NCI-H1417 treated with DMSO at 0.1 percent for 48 hours (cell line): ENCODE data around the gene WDR59.
A peak's percentile ranks its signal among the peaks of the same experiment; 100 is the strongest.
"Not testable (repeated sequence)": the region's sequence is repeated elsewhere in the genome, so short reads cannot be mapped to it uniquely, and the experiment has no call there.

Source experiments
- DNase-seq: peaks from one replicate; lab custom pipeline; 2025; lab: John Stamatoyannopoulos, UW

The WDR59 gene

GRCh38 chr16:75012380-75013081 is 27.6 kb upstream of the WDR59 start:
- no peak for DNase-seq

GRCh38 chr16:75011634-75012307 is 26.8 kb upstream of the WDR59 start:
- no peak for DNase-seq

- DNase-seq = no peak
Observed at GRCh38 chr16:75010427-75010826, 25.5 kb upstream of the WDR59 start.

DNA sequence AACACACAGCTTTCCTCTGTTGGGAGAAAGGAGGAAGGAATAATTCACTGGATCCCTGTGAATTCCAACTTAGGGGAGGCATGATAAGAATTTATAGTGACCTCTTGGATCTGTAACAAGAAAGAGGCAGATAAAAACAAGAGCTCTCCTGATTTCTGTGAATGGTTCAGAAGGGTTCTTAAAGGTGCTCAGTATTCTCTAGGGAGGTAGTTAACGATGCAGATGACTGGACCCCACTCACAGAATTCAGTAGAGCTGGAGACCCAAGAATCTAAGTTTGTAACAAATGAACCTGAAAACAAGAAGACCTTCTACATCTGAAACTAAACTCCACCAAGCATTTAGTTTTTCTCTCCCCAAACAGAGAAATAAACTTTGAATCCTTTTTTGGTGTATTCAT is 22.5 kb upstream of the WDR59 start:
- no peak for DNase-seq

DNA sequence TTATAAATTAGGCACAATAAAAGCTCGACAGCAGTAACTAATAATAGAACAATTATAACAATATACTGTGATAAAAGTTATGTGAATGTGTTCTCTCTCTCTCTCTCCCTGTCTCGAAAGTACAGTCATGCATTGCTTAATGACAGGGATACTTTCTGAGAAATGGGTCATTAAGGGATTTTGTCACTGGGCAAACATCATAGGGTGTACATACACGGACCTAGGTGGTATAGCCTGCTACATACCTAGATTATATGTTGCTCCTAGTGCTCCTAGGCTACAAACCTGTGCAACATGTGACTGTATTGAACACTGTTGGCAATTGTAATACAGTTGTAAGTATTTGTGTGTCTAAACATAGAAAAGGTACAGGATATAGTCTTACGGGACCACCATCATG is 20.8 kb upstream of the WDR59 start:
- DNase-seq = no peak

DNA sequence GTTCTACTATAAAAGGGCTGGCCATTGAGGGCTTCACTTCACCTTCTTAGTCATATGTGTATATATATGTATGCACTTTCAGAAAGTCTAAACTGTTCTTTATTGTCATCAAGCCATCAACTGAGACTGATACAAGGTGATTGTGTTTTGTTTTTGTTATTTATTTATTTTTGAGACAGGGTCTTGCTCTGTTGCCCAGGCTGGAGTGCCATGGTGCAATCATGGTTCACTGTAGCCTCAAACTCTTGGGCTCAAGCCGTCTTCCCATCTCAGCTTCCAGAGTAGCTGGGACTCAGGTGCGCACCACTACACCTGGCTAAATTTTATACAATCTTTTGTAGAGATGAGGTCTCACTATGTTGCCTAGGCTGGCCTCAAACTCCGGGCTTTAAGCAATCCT is 19.5 kb upstream of the WDR59 start:
- DNase-seq = no peak

DNA sequence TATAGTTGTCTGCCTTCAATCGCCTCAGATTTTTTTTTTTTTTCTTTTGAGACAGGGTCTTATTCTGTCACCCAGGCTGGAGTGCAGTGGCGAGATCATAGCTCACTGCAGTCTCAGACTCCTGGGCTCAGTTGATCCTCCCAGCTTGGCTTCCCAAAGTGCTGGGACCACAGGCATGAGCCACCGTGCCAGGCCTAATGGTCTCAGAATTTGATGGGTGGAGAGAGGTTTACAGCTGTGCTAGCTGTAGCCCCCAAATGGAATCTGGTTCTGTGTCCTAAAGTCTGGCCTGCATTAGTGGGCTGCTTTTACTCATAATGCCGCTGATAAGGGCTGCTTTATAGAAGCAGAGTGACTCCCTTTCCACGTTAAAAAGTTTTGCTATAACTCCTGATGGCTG is 19.0 kb upstream of the WDR59 start:
- no peak for DNase-seq

DNA sequence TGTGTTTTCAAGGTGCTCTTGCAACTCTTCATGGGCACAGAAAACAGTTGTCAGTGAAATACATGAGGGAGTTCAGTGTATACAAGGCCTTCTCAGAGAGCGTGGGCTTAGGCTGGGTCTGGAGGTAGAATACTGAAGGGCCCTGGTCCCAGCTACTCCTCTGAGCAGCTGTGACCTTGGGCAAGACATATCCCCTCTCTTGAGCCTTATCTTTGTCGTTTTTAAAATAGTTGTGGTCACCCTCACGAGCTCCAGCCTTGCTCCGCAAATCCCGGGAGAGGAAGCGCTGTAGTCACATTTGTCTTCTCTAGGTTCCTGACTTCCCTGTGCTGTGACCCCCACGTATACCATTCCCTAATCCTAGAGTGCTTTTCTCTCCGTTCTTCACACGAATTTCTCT is 17.6 kb upstream of the WDR59 start:
- DNase-seq = no peak

DNA sequence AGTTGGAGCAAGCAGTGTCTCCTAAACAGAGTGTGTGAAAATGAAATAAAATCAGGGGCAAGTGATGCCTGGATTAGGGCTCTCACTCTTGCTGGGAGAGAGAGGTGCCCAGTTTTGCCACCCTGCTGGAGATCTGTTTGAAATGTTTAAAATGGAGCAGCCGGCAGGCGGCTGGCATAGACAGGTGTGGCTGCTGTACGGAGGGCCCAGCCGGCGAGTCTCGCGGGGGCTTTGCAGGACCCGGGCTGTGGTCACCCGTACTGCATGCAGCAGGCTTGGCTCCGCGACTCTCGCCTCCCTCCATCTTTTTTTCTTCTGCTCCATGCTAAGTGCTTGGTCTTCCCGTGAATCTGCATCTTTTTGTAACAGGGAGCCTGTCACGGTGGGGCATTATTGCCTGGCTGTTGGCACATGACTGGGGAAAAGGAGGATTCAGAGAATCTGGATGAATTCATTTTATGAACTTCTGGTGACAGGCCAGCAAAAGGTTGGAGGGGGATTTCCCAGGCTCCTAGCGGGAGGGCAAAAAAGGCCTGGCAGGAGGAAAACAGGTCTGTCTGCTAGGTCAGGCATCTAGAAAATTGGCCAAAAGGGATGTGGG is 15.7 kb upstream of the WDR59 start:
- DNase-seq = no peak

DNA sequence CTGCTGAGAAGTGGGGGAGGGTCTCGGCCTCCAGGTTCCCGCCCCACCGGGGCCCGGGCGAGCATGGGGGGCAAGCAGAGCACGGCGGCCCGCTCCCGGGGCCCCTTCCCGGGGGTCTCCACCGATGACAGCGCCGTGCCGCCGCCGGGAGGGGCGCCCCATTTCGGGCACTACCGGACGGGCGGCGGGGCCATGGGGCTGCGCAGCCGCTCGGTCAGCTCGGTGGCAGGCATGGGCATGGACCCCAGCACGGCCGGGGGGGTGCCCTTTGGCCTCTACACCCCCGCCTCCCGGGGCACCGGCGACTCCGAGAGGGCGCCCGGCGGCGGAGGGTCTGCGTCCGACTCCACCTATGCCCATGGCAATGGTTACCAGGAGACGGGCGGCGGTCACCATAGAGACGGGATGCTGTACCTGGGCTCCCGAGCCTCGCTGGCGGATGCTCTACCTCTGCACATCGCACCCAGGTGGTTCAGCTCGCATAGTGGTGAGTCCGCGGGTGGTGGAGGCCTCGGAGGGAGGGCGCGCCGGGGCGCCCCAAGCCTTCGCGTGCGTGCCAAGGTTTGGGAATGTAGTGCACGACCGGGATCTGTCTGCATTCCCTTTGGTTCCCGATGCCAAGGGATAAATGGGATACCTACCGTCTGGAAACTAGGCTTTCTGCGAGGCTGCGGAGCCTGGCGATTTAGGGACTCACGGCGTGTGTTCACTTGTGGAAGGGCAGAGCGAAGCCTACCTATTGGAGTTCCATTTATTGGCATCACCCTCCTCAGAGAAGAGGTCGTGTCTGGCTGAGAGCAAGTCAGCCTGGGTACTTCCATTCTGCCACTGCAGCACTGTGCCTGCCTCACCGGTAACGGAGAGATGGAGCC is 14.9 kb upstream of the WDR59 start:
- DNase-seq = peak; percentile 21

GRCh38 chr16:74999219-74999608 is 14.3 kb upstream of the WDR59 start:
- DNase-seq = no peak

DNA sequence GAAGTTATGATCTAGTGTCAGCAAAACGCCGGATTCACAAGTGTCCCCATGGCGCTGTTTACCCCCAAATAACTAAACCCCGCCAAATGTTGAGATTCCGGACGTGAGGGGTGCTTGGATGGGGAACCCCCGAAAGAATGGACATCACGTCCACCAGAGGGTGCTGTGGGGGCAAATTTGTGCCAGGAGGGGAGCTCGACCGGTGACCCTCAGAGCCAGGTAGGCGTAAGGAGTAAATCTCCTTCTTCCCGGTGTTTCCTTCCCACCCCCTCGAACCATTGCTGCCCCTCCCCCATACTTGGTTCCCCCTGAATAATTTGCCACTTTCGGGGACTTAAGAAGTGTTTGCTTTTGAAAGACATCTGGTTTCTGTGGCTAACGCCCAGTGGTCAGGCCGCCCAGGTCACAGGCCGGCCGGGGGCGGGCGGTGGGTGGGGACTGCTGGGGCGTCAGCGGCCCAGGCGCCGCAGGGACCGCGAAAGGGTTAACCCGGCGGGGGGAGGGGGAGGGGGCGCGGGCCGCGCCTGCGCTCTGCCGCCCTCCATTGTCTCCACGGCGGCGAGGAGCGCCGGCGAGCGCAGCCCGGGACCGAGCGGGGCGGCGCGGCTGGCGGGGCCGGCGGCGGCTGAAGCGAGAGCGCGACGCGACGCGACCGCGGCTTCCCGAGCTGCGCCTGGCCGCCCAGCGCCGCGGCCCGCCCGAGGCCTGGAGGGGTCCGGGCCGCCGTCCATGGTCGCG is 13.7 kb upstream of the WDR59 start, which contains the start of gene ZNRF1:
Gene ZNRF1 (plus strand): TSS at position 544 of the 738 bp plus-strand sequence. CDS start 648 bp downstream, outside the sequence.
- peak; percentile 77 for DNase-seq

- no peak for DNase-seq
Observed at GRCh38 chr16:74997042-74997491, 12.1 kb upstream of the WDR59 start.

DNA sequence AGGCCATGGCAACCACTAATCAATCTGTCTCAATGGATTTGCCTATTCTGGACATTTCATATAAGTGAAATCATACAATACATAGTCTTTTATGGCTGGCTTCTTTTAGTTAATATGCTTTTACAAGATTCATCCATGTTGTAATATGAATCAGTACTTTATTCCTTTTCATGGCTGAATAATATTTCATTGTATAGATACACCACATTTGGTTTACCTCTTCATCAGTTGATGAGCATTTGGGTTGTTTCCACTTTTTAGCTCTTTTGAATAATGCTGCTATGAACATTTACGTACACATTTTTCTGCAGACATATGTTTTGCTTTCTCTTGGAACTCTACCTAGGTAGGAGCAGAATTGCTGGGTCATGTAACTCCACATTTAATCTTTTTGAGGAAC is 11.1 kb upstream of the WDR59 start:
- DNase-seq = no peak

DNA sequence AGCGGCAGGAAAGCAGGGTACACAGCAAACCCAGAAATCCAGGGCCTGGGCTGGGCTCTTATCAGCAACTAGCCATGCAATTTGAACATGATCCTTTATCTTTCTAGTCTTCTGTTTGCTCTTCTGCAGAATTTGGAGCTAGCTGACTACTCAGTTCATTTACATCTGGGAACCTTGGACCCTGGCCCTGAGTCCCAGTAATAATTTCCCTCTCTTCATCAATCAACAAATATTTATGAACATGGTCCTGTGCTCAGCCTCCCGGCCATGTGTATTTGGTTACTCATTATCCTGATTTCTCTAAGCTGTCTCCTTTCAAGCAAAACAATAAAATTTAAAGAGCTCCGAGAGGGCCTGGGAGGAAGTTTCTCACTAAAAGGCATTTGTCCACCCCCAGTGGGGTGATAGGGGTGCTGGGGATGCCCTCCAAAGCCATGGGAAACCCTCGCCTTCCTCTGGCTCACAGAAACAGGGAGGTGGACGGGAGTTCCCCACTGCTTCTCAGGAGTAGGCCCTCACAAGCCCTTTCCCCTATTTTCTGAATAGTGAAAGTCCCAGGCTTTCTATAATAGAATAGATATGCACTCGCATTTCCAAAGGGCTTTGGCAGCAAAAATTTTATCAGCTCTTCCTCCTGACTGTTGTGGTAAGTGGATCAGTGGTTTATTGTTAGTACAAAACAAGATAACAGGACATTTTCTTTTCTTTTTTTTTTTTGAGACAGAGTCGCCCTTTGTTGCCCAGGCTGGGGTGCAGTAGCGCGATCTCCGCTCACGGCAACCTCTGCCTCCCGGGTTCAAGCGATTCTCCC is 6.9 kb upstream of the WDR59 start:
- DNase-seq = no peak

GRCh38 chr16:74991268-74991592 is 6.3 kb upstream of the WDR59 start:
- DNase-seq = no peak

DNA sequence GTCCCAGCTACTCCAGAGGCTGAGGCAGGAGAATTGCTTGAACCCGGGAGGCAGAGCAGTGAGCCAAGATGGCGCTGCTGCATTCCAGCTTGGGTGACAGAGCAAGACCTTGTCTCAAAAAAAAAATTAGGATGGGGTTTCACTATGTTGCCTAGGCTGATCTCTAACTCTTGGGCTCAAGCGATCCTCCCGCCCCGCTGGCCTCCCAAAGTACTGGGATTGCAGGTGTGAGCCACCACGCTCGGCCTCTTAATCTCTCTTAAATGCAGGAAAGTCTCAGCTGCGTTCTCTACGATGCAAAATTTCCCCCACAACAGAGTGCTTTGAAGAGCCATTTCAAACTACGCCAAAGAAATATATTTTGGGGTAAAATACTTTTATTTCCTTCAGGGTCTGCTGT is 5.9 kb upstream of the WDR59 start:
- no peak for DNase-seq

DNA sequence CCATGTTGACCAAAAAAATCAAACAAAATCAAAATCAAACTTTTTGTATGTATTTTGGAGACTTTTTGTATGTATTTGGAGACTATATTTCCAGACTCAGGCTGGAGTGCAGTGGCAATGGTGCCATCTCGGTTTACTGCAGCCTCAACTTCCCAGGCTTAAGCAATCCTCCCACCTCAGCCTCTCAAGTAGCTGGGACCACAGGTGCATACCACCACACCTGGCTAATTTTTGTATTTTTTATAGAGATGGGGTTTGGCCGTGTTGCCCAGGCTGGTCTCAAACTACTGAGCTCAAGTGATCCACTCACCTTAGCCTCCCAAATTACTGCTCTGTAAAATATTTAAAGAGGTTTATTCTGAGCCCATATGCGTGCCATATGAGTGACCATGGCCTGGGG is 4.9 kb upstream of the WDR59 start:
- DNase-seq = not testable (repeated sequence)

DNA sequence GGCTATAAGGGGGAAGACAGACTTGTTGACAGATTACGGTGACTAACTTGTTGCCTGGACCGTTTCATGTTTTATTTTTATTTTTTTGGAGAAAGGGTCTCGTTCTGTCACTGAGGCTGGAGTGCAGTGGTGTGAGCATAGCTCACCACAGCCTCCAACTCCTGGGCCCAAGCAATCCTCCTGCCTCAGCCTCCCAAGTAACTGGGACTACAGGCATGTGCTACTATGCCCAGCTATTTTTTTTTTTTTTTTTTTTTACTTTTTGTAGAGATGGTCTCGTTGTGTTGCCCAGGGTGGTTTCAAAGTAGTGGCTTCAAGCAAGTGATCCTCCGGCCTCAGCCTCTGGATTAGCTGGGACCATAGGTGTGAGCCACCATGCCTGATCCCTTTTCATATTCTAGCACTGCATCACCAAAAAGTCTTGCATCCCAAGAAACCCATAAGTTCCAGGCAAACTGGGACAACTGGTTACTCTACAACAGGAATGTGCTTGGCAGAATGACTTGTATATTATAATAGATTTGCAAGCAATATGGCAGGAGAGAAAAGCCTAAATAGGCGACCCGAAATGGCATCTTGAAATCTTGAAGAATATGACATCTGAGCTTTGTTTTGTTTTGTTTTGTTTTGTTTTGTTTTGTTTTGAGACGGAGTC is 2.2 kb upstream of the WDR59 start:
- no peak for DNase-seq

GRCh38 chr16:74984194-74984528 is 762 bp downstream of the WDR59 start:
- DNase-seq = no peak

DNA sequence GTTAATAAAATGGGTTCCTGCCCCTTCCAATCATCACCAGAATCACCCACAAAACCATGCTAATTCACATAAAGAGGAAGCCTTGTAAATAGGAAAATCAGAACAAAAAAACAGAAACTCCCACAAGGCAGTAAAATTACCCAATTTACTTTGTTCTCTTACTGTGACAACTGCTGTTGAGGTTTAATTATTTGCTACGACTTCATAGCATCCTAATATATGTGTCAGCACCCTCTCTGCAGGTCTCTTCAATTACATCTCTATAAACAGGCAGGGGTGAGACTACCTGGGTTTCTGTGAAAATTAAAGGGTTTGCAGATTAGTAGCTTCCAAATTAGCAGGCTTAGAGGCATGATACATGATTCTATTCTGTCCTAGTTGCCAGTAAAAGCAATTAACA is 2.7 kb downstream of the WDR59 start:
- DNase-seq = no peak
